Suprapubic skin (tissue), 4 donors: ENCODE measurements around the gene MPV17L2.

Experiments used
- CTCF ChIP-seq, 2 donors: fragments of 200-600 bp in 1 of 2; fragments of 450-650 bp in 1 of 2; sonication (generic) in 1 of 2; IDR thresholded peaks; one replicate each; pipeline ENCODE4 v1.5.1; 2016 to 2019; ENCODE audit warnings: antibody characterized with exemption in 2 of 2, mild to moderate bottlenecking in 1 of 2, moderate library complexity in 1 of 2
- EP300 ChIP-seq: sonication (generic); formaldehyde crosslinking; IDR thresholded peaks from one replicate; pipeline ENCODE4 v1.6.1; 2017; ENCODE audit warnings: antibody characterized with exemption
- POLR2A ChIP-seq, 2 donors: fragments of 450-650 bp; IDR thresholded peaks; one replicate each; pipeline ENCODE4 v1.6.1; 2017; ENCODE audit warnings: antibody characterized with exemption in 2 of 2, mild to moderate bottlenecking in 2 of 2, moderate library complexity in 2 of 2
- POLR2AphosphoS5 ChIP-seq, 3 donors: sonication (generic); formaldehyde crosslinking; IDR thresholded peaks; one replicate each; pipeline ENCODE4 v1.6.1; 2017; ENCODE audit warnings: antibody characterized with exemption in 3 of 3

- TF ChIP-seq CTCF (IDR thresholded peaks at IDR 0.05) (no peak), POLR2A (IDR thresholded peaks at IDR 0.05) (no peak), EP300 (no peak), POLR2AphosphoS5 (IDR thresholded peaks at IDR 0.05) (no peak)
Measured at GRCh38 chr19:18204394-18205199, 11.6 kb downstream of the MPV17L2 start.
